ENCODE measurements around the gene LAMA2. TPM values are rescaled to one million over a fixed set of nuclear protein-coding genes. Genes with fewer than 3 reads are reported as not detected.

Gene LAMA2
- total and polyA plus RNA-seq, 2 of the 8 experiments (the other 6 are each of a cell fraction or from before 2014, with no cell fraction given), result 1.3 to 3.8 TPM

GRCh38 chr6:129267028-129267427, 384.1 kb downstream of the LAMA2 start:
- H3K27me3 ChIP-seq (replicated peaks in 1 of 4; ENCODE audit: control insufficient read depth in 3 of 4, extremely low read depth in 1 of 4, insufficient read depth in 3 of 4, low read length in 3 of 4), result no peaks in the 10 kb centered on the region
- no peak overlapping the region for H2AK5ac ChIP-seq (ENCODE audit: low read depth, low read length)
- H3K4me3 ChIP-seq (ENCODE audit: extremely low read depth in 1 of 4, insufficient read depth in 2 of 4, low read depth in 3 of 4, low read length in 4 of 4), result no peak overlapping the region
- no peak overlapping the region for H2BK5ac ChIP-seq (ENCODE audit: low read depth, low read length)
- H3K79me1 ChIP-seq (ENCODE audit: low read depth, low read length), result no peaks in the 10 kb centered on the region
- ChIA-PET CTCF (ENCODE audit: partially characterized antibody) (interaction anchor here (0.6 to 1.6 kb wide), 3 partner anchors 15 to 641 kb away, joined by 3 to 5 read pairs (median 5); no protein-coding TSS in a partner anchor), POLR2A (ENCODE audit: partially characterized antibody) (no interaction called here)
- FAIRE-seq, result no peak
- H4K91ac ChIP-seq (replicated peaks; ENCODE audit: insufficient read length, low read length), result no peak overlapping the region
- no peak overlapping the region for H3K4ac ChIP-seq (replicated peaks; ENCODE audit: insufficient read length, low read depth, low read length)
- H3K36me3 ChIP-seq (ENCODE audit: control insufficient read depth in 2 of 4, insufficient read depth in 4 of 4, low read length in 3 of 4), result no peaks in the 10 kb centered on the region
- H3K14ac ChIP-seq (ENCODE audit: insufficient read length), result no peak overlapping the region
- H4K5ac ChIP-seq (ENCODE audit: insufficient read length, low read depth, low read length), result no peak overlapping the region
- H2BK20ac ChIP-seq (ENCODE audit: low read length), result no peak overlapping the region
- TF ChIP-seq CREB1 (IDR thresholded peaks at IDR 0.05) (peak; percentile 26; the same call in 1 of the 2 replicates), JUND (IDR thresholded peaks at IDR 0.05; ENCODE audit: low read length) (peak; percentile 54; the same call in 1 of the 2 replicates), RNF2 (IDR thresholded peaks at IDR 0.05; ENCODE audit: borderline replicate concordance, low read depth, low read length, missing control alignments, poor library complexity, severe bottlenecking) (no peak), TAF7 (optimal IDR thresholded peaks at IDR 0.05; ENCODE audit: borderline replicate concordance, low read depth, low read length) (no peak)
- H3K56ac ChIP-seq (replicated peaks; ENCODE audit: insufficient read length, low read depth, low read length), result no peak overlapping the region
- H3K9me3 ChIP-seq (ENCODE audit: insufficient read depth in 2 of 2, low read depth in 1 of 2, low read length in 1 of 2), result no peaks in the 10 kb centered on the region
- H3K23ac ChIP-seq (ENCODE audit: insufficient read length), result no peak overlapping the region
- no peak overlapping the region for H2BK120ac ChIP-seq (replicated peaks; ENCODE audit: low read depth, low read length)
- no peak overlapping the region for H2BK15ac ChIP-seq (ENCODE audit: low read length)
- no peak overlapping the region for H3K4me2 ChIP-seq (ENCODE audit: insufficient read depth in 1 of 2, low read depth in 2 of 2, low read length in 2 of 2)
- no peaks in the 10 kb centered on the region for H4K20me1 ChIP-seq (replicated peaks in 1 of 2; ENCODE audit: control insufficient read depth in 1 of 2, insufficient read depth in 2 of 2, low read length in 2 of 2)
- H2AFZ ChIP-seq (ENCODE audit: low read length), result no peak overlapping the region
- no peaks in the 10 kb centered on the region for H3K79me2 ChIP-seq (ENCODE audit: control insufficient read depth in 1 of 2, insufficient read depth in 2 of 2, low read length in 2 of 2)
- H3K4me1 ChIP-seq (replicated peaks in 1 of 4; ENCODE audit: control insufficient read depth in 3 of 4, insufficient read depth in 4 of 4, low read length in 3 of 4), result no peaks in the 10 kb centered on the region; a peak in 1 of 7 replicates
- H3K18ac ChIP-seq (ENCODE audit: extremely low read depth, low read length), result no peak overlapping the region
- H3K9ac ChIP-seq (replicated peaks in 1 of 4; ENCODE audit: extremely low read depth in 1 of 4, low read depth in 3 of 4, low read length in 3 of 4), result no peak overlapping the region
- H4K8ac ChIP-seq (ENCODE audit: extremely low read depth, insufficient read depth, low read length), result no peak overlapping the region
- no peak overlapping the region for H3K27ac ChIP-seq (ENCODE audit: low read depth, low read length)
- 76% methylated on average over 5 of the region's 5 CpGs; no CpG with 5 or more reads in 1 of the 2 experiments for WGBS, 2 experiments (ENCODE audit: extremely low coverage in 1 of 2, insufficient coverage in 1 of 2, insufficient read length in 1 of 2, insufficient replicate concordance in 2 of 2, low coverage in 1 of 2, low lambda C conversion rate in 2 of 2, missing lambda C conversion rate in 1 of 2)
- no peak for DNase-seq (ENCODE audit: low read depth in 1 of 2, low spot score in 2 of 2)
- H2BK12ac ChIP-seq (ENCODE audit: low read depth, low read length), result no peak overlapping the region
- no peaks in the 10 kb centered on the region; the same call in 1 of the 2 replicates for H3K23me2 ChIP-seq (ENCODE audit: low read depth, low read length)
